ENCODE data around the gene SFXN3.

The SFXN3 gene

GRCh38 chr10:101035916-101036702, 5.1 kb downstream of the SFXN3 start:
- no peak for DNase-seq (ENCODE audit: low read depth in 3 of 3)

- no peak for DNase-seq (ENCODE audit: low read depth in 3 of 3)
These were observed 5.7 kb downstream of the SFXN3 start for GRCh38 chr10:101036726-101037125.

GRCh38 chr10:101038484-101038883, 7.5 kb downstream of the SFXN3 start:
- DNase-seq (ENCODE audit: low read depth in 3 of 3) = no peak

DNA sequence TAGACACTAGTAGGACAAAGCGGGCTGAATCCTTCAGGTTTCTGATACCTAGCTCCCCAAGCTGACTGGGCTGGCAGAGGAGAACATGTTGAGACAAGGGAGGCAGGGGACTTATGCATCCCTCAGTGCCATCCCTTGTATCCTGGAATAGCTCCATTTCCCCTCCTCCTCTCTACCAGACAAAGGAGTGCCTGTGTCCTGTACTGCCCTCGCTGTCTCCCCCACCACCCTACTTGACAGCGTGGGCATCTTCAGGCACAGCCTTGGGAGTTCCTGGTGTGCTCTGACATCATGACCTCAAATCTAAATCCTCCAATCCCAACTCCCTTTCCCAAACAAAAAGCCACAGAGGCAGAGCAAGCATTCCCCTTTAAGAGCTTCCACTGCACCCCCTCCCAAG, 9.0 kb downstream of the SFXN3 start:
- DNase-seq (ENCODE audit: low read depth in 3 of 3) = no peak

GRCh38 chr10:101040851-101041250, 9.8 kb downstream of the SFXN3 start:
- DNase-seq (ENCODE audit: low read depth in 3 of 3) = no peak

GRCh38 chr10:101041252-101041761, 10.3 kb downstream of the SFXN3 start:
- peak in 1 of 3 experiments; percentile 54 for DNase-seq (ENCODE audit: low read depth in 3 of 3)

DNA sequence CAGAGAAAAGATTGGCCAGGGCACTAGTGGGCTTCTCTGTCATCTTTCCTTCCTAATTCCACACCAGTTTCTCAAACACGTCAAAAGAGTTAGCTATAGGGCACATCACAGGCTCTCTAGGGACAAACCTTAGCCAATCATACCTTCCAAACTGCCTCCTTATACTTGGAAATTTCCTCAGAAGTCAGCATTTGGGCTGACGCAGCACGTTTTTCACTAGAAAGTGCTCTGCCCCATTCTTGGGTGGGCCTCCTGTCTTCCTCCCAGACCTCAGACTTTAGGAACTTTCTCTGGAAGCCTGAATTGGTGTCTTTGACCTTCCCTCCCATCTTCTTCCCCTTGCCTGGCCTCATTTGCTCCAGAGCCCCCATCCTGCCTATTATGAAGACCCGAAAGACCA, 11.1 kb downstream of the SFXN3 start:
- no peak for DNase-seq (ENCODE audit: low read depth in 3 of 3)

DNA sequence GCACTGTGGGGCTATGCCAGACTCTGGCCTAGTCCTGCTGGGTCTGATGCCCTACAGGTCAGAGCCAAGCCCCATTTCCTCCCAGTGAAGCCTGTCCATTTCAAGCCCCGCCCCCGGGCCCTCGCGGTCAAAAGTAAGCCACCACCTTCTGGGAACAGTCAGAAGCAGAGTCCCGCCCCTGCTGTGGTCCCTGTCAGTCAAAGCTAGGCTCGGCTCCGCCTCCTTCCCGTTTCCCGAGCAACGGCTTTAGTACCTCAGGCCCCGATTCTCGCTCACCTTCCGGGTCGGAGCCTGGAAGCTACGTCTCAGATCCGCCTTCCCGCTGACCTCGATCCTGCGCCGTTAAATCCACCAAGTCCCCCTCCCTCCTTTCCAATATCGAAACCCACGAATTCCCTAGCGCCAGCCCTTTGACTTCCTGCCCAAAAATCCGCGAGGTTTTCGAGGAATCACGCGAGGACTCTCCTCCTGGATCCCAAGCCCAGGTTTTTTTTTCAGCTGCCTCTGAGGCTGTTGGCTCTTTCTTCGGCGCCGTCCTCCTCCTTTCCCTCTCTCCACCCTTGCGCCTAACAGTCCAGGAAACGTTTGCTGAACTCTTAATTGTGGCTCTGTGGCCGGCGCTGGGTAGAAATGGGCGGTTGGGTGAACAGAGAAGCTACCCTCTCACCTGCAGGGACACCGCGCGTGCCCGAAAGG, 11.8 kb downstream of the SFXN3 start:
- peak; percentile 69 to 77 (median 73) for DNase-seq (ENCODE audit: low read depth in 3 of 3)

GRCh38 chr10:101043363-101043707, 12.3 kb downstream of the SFXN3 start:
- no peak for DNase-seq (ENCODE audit: low read depth in 3 of 3)

DNA sequence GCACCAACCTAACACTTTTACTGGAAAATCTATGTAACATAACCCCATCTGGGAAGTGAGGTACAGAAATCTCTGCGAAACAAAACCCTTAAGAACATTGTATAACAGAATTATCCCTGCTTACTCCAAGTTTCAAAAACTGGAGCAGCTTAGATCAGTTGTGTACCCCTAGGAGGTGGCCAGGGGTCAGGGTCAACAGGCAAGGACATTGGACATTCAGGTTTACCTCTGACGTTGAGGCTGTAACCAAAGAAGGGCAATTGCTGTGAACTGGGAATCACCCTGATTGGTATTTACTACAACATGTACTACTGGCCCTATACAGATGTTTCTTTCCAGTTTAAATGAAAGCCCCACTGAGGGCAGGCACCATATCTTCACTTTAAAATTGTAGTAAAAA, 13.1 kb downstream of the SFXN3 start:
- no peak for DNase-seq (ENCODE audit: low read depth in 3 of 3)

DNA sequence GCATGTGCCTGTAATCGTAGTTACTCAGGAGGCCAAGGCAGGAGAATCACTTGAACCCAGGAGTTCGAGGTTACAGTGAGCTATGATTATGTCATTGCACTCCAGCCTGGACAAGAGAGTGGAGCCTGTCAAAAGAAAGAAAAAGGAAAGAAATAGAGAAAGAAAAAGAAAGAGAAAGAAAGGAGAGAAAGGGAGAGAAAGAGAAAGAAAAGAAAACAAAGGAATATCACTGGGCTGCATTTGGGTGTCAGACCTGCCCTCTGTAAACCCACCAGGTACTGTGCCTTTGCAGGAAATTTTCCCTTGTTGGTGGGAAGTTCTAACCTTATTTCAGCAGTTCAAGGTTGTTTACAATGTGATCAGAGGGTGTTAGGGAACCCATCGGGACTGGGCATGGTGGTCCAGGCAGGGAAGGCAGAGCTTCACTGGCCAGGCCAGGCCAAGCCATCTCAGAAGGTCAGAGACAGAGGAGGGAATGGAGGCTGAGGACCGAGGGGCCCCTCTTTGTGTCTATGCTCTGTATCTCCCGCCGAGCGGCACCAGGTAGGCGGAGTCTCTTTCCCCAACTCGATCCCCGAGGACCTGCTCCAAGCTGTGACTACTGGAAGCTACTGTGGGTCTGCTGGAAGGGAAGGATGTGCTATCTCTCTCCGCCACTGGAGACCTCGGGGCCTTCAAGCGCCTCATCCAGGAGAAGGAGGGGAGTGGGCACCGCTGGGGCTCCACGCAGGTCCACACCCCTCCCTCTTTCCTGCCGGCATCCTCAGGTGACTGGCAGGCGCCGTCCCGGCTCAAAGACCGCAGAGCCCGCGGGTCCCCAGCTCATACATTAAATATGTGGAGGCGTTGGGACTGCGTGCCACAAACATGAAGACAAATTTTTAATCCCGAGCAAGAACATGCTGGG, 15.6 kb downstream of the SFXN3 start:
- DNase-seq (ENCODE audit: low read depth in 3 of 3) = no peak

GRCh38 chr10:101047268-101047667, 16.2 kb downstream of the SFXN3 start:
- DNase-seq (ENCODE audit: low read depth in 3 of 3) = no peak

DNA sequence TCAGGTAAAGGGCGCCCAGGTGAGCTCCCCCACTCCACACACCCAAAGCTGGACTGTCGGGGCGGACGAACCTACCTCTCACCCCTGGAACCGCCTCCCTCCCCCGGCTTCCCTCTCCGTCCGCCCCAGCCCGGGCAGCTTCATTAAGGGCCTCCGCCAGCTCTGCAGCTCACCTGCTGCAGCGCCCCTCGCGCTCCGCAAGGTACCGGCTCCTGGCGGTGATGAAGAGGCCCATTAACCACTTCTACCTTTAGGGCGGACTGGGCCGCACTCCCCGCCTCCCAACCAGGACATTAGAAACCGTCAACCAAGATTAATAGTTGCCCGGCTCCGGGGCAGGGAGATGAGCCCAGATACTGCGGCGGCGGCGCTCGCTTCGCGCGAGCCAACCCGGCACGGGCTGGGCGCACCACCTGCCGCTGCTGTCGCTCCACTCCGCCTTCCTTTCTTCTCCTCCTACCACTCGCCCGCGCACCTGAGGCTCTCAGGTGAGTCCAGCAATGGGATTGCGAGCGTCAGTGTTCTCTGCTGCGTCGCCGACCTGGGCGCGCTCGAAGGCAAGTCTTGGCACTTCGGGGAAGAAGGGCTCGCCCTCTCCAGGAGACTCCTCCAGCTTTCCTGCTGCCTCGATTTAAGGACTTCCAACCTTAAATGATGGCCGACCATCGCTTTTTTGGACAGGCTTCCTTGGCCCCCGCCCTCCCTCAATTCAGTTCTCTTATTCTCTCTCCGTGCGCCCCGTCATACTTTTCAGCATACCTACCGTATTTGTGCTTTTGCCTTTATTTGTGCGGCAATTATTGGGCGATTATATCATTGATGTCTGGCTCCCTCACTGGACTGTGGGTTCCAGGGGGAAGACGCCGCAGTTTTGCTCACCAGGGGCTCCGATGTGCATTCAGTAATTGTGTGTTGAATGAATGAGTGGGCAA, 17.2 kb downstream of the SFXN3 start:
- no peak for DNase-seq (ENCODE audit: low read depth in 3 of 3)

- DNase-seq (ENCODE audit: low read depth in 3 of 3) = peak in 2 of 3 experiments; percentile 64
These were observed 19.4 kb downstream of the SFXN3 start for GRCh38 chr10:101050208-101051069.

DNA sequence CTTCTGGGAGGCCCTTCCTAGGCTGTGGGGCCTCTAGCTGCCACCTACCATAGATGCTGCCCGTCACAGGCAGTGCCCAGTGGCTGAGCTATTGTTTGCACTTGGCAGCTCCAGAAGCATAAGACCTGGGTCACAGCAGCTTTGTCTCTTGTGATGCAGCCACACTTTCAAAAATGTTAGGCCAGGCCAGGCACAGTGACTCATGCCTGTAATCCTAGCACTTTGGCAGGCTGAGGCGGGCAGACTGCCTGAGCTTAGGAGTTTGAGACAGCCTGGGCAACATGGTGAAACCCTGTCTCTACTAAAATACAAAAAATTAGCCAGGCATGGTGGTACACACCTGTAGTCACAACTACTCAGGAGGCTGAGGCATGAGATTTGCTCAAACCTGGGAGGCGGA, 21.3 kb downstream of the SFXN3 start:
- DNase-seq (ENCODE audit: low read depth in 3 of 3) = no peak

GRCh38 chr10:101053516-101053915, 22.5 kb downstream of the SFXN3 start:
- DNase-seq (ENCODE audit: low read depth in 3 of 3) = no peak

- DNase-seq (ENCODE audit: low read depth in 3 of 3) = no peak
These were observed 23.3 kb downstream of the SFXN3 start for GRCh38 chr10:101054351-101054750.

DNA sequence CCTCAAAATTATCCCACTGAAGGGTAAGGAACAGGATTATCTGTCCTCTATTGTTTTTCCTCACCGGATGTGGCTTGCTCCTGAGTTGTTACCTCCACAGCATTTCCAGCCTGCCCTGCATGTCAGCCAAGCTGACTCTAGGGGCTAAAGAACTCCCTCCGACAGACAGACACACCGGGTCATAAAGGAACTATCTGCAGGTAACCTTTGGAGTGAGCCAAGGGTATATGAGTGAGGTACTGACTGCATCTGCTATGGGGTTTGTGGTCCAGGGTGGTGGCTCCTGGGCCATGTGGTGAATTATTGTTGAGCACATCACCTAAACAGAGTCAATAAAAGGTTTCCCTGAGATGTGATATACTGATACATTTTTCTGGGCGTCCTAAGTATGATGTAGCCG, 23.8 kb downstream of the SFXN3 start:
- no peak for DNase-seq (ENCODE audit: low read depth in 3 of 3)

- no peak for DNase-seq (ENCODE audit: low read depth in 3 of 3)
These were observed 24.4 kb downstream of the SFXN3 start for GRCh38 chr10:101055411-101055810.

Data from stimulated activated CD4-positive, alpha-beta T cell treated with anti-CD3 and anti-CD28 coated beads, TNF-alpha, amount 100 ng/mL, for 4 hours (primary cell).